Peyer's patch (tissue), 4 donors: ENCODE data around the gene MOB3A.

ENCODE experiments used
- POLR2A ChIP-seq, 2 donors: fragments of 450-650 bp; IDR thresholded peaks; one replicate each; pipeline ENCODE4 v1.5.1; 2017; ENCODE audit warnings: antibody characterized with exemption in 2 of 2, mild to moderate bottlenecking in 2 of 2, moderate library complexity in 2 of 2
- TF ChIP-seq, protein P1 (sequence below), 6 experiments: fragments of 450-650 bp in 4 of 6; fragments of 200-600 bp in 2 of 6; sonication (generic) in 1 of 6; IDR thresholded peaks; one replicate each; pipeline ENCODE4 v1.5.1; 2017 to 2019; ENCODE audit warnings: antibody characterized with exemption in 6 of 6, mild to moderate bottlenecking in 3 of 6, moderate library complexity in 1 of 6

DNA sequence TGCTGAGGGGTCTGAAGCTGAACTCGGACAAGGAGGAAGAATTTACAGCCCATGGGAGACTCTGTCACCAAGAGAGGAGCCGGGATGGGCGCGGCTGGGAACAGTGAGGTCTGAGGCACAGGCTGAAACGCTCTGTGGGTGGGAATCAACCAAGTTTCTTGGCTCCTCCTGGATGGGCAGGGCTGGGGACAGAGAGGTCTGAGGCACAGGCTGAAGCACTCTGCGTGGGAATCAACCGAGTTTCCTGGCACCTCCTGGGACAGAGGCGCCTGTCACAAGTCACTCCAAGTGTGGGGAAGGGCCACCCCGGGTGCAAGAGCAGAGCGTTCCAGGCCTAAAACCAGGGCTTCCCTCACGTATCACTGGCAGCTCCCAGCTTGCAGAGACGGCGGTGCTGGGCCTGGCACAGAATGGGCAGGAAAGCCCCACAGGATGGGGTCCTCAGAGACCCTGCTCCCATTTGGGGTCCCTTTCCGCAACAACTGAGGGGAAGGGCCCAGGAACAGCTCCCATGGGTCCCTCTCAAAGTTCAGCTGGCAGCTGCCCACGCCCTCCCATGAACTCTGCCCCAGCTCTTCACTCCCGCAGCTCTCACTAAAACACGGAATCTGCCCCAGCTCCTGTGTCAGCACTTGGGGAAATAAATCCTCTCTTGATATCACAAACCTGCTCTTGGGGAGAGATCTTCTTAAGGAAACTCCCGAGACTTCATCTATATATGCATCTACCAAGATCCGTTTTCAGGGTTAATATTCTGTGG, 36.8 kb upstream of the MOB3A start:
- TF ChIP-seq, protein P1, sequence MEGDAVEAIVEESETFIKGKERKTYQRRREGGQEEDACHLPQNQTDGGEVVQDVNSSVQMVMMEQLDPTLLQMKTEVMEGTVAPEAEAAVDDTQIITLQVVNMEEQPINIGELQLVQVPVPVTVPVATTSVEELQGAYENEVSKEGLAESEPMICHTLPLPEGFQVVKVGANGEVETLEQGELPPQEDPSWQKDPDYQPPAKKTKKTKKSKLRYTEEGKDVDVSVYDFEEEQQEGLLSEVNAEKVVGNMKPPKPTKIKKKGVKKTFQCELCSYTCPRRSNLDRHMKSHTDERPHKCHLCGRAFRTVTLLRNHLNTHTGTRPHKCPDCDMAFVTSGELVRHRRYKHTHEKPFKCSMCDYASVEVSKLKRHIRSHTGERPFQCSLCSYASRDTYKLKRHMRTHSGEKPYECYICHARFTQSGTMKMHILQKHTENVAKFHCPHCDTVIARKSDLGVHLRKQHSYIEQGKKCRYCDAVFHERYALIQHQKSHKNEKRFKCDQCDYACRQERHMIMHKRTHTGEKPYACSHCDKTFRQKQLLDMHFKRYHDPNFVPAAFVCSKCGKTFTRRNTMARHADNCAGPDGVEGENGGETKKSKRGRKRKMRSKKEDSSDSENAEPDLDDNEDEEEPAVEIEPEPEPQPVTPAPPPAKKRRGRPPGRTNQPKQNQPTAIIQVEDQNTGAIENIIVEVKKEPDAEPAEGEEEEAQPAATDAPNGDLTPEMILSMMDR (IDR thresholded peaks at IDR 0.05): no peak
- no peak for TF ChIP-seq POLR2A (IDR thresholded peaks at IDR 0.05)
